ENCODE results near the gene GOLGA3. TPM values are rescaled to one million over a fixed set of nuclear protein-coding genes. Genes with fewer than 3 reads are reported as not detected.

The GOLGA3 gene
- total RNA-seq, 1 donor from 2014 or later = 62.0 TPM

- no peaks in the 10 kb centered on the region for H3K9me3 Mint-ChIP-seq
- H3K27me3 Mint-ChIP-seq = no peaks in the 10 kb centered on the region
- no peak overlapping the region for H3K4me3 Mint-ChIP-seq
- H3K36me3 Mint-ChIP-seq = peaks cover 45% of the 10 kb centered on the region
- TF ChIP-seq CTCF (conservative IDR thresholded peaks at IDR 0.05) = no peak
- peaks cover 16% of the 10 kb centered on the region for H3K4me1 Mint-ChIP-seq (ENCODE audit: unreplicated experiment)
- no peak overlapping the region for H3K27ac Mint-ChIP-seq
- no peak for DNase-seq (ENCODE audit: extremely low spot score, unreplicated experiment)
These were observed 98.9 kb downstream of the GOLGA3 start for GRCh38 chr12:132729541-132730320.

GRCh38 chr12:132728502-132728901 lies 100.2 kb downstream of the GOLGA3 start:
- no peak for TF ChIP-seq CTCF (conservative IDR thresholded peaks at IDR 0.05)
- Mint-ChIP-seq H3K27ac (no peak overlapping the region), H3K36me3 (peaks cover 36% of the 10 kb centered on the region), H3K4me3 (no peak overlapping the region), H3K27me3 (no peaks in the 10 kb centered on the region), H3K4me1 (ENCODE audit: unreplicated experiment) (peaks cover 7% of the 10 kb centered on the region), H3K9me3 (no peaks in the 10 kb centered on the region)
- DNase-seq (ENCODE audit: extremely low spot score, unreplicated experiment) = no peak

- Mint-ChIP-seq H3K4me3 (no peak overlapping the region), H3K4me1 (ENCODE audit: unreplicated experiment) (peaks cover 7% of the 10 kb centered on the region), H3K36me3 (peaks cover 33% of the 10 kb centered on the region), H3K27me3 (no peaks in the 10 kb centered on the region), H3K27ac (no peak overlapping the region), H3K9me3 (no peaks in the 10 kb centered on the region)
- no peak for DNase-seq (ENCODE audit: extremely low spot score, unreplicated experiment)
- TF ChIP-seq CTCF (conservative IDR thresholded peaks at IDR 0.05) = no peak
These were observed 101.4 kb downstream of the GOLGA3 start for GRCh38 chr12:132727091-132727794.

- TF ChIP-seq CTCF (conservative IDR thresholded peaks at IDR 0.05) = no peak
- Mint-ChIP-seq H3K4me1 (ENCODE audit: unreplicated experiment) (peaks cover 7% of the 10 kb centered on the region), H3K27me3 (no peaks in the 10 kb centered on the region), H3K4me3 (no peak overlapping the region), H3K9me3 (no peaks in the 10 kb centered on the region), H3K27ac (no peak overlapping the region), H3K36me3 (peaks cover 29% of the 10 kb centered on the region)
- no peak for DNase-seq (ENCODE audit: extremely low spot score, unreplicated experiment)
These were observed 102.3 kb downstream of the GOLGA3 start for GRCh38 chr12:132726386-132726785.

- Mint-ChIP-seq H3K36me3 (peaks cover 16% of the 10 kb centered on the region), H3K4me1 (ENCODE audit: unreplicated experiment) (peaks cover 1% of the 10 kb centered on the region), H3K27me3 (no peaks in the 10 kb centered on the region), H3K27ac (no peak overlapping the region), H3K4me3 (no peak overlapping the region), H3K9me3 (no peaks in the 10 kb centered on the region)
- no peak for TF ChIP-seq CTCF (conservative IDR thresholded peaks at IDR 0.05)
- no peak for DNase-seq (ENCODE audit: extremely low spot score, unreplicated experiment)
These were observed 104.0 kb downstream of the GOLGA3 start for GRCh38 chr12:132724506-132725241.
